ENCODE measurements around the gene SLC23A1.

SLC23A1 gene

GRCh38 chr5:139407517-139407916 is 24.4 kb upstream of the SLC23A1 start:
- DNase-seq (ENCODE audit: low read depth in 2 of 2), result no peak

DNA sequence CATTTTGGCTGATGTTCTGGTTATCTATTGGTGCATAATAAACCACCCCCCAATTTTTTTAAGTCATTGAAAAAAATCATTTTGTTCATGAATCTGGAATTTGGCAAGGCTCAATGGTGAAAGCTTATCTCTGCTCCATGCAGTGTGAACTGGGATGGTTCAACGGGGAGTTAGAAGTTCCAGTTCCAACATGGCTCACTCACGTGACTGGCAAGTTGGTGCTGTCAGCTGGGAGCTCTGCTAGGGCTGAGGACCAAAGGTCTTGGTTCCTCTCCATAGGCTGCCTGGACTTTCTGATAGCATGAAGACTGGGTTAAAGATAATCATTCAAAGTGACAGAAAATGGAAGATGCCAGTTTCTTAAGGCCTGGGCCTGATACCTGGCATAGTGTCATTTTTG is 23.9 kb upstream of the SLC23A1 start:
- DNase-seq (ENCODE audit: low read depth in 2 of 2), result no peak

DNA sequence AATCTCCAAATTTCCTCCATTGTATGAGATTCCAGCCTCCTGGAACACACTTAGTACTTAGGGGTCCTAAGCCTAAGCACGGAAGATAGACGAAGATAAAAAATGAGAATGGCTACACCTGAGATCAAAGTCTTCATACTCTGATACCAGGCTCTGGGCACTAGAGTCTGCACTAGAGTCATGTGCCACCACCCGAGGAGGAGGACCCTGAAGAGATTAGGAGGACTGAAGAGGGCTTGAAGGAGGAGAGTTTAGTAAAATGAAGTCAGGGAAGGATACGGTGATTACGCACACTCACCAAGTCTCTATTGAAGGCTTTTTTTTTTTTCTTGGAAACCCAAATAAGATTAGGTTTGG is 21.4 kb upstream of the SLC23A1 start:
- DNase-seq (ENCODE audit: low read depth in 2 of 2), result no peak

DNA sequence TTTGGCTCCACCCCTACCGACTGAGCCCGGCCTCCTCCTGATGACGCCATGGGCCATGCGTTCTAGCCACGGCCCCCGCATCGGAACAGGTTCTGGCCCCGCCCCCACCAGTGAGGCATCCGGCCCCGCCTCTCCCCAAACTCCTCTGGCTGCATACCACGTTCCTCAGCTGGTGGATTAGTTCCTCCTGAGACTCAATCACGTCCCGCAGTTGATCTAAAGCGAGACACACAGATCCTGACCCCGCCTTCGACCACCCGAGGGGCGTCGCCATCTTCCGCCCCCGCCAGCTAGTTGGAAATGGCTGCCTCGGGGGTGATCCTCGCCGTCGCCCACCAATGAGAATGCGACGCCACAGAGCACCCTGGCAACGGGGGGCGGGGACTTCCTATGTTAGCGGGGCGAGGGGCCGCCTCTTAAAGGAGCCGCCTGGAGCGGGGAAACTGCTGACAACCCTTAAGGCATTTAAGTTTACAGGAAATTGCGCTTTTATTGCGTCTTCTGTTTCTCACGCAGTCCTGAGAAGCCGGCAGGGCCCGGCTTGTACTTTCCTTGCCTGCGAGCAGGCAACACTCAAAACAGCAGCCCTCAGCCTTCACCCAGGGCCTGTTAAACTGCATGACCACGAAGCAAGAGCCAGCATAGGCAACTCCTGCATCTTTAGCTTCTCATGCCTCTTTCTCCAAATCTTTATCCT is 20.8 kb upstream of the SLC23A1 start, which contains the start of gene SPATA24:
Gene SPATA24, minus strand, starts transcription at position 303 of the 697 bp plus-strand sequence. Its CDS starts 29 bp downstream, at position 274.
- peak; percentile 95 to 97 for DNase-seq (ENCODE audit: low read depth in 2 of 2)

GRCh38 chr5:139403418-139403786 is 20.3 kb upstream of the SLC23A1 start:
- no peak for DNase-seq (ENCODE audit: low read depth in 2 of 2)

GRCh38 chr5:139402561-139403158 is 19.6 kb upstream of the SLC23A1 start:
- DNase-seq (ENCODE audit: low read depth in 2 of 2), result no peak

DNA sequence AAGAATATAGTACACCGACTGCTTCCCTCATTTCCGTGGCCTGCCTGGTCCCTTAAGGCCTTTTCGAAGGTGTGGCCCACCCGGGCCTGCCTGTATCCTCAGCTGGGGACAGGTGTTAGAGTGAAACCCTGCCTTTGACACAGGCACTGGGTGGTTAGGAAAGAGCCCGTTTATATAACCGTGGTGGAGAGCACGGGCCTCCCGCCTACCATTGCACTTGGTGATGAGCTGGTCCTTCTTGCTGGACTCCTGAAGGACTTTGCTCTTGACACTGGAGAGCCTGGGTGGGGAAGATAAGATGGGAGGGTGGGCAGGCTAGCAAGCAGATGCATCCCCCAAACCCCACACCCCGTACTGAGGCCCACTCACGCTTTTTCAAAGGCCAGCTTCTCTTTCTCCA is 18.4 kb upstream of the SLC23A1 start:
- DNase-seq (ENCODE audit: low read depth in 2 of 2), result no peak

GRCh38 chr5:139399501-139400121 is 16.5 kb upstream of the SLC23A1 start:
- DNase-seq (ENCODE audit: low read depth in 2 of 2), result no peak

DNA sequence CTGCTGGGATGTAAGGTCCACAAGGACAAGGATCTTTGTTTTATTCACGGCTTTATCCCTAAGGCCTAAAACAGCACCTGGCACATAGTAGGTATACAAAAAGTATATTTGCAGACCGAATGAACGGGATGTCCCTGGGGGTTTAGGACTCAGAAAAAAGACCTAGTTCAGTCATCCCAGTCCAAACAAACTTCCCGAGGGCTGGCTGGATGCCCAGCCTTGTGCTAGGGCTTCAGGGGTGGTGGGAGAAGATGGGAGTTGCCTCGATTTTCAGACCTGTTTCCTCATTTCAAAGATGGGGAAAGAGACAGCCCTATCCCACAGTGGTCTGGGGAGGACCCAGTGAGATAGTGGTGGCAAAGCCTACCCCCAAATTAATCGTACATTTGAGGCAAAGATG is 14.8 kb upstream of the SLC23A1 start:
- no peak for DNase-seq (ENCODE audit: low read depth in 2 of 2)

DNA sequence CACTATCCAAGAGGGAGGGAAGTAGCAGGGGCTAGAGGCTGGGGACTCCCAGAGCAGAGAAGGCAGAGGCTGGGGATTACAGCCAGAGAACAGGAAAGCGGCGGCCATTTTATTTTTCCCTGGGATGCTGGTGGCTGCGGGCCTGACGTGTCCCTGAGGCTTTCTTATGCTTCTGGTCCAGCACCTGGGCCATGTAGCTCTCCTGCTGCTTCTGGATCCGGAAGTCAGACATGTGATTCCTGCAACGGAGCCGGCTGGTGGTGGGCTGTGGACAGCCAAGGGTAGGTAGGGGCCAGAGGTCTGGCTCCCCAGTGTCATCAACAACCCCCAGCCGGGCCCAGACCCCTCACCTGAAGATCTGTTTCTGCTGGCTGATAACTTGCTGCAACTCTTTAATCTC is 13.6 kb upstream of the SLC23A1 start:
- no peak for DNase-seq (ENCODE audit: low read depth in 2 of 2)

- DNase-seq (ENCODE audit: low read depth in 2 of 2), result no peak
Measured at GRCh38 chr5:139395844-139396640, 12.9 kb upstream of the SLC23A1 start.

- DNase-seq (ENCODE audit: low read depth in 2 of 2), result no peak
Measured at GRCh38 chr5:139394654-139395566, 11.8 kb upstream of the SLC23A1 start, which contains the start of gene PROB1. PROB1 (minus strand) TSS chr5:139395104; CDS start chr5:139395081, 23 bp downstream.

DNA sequence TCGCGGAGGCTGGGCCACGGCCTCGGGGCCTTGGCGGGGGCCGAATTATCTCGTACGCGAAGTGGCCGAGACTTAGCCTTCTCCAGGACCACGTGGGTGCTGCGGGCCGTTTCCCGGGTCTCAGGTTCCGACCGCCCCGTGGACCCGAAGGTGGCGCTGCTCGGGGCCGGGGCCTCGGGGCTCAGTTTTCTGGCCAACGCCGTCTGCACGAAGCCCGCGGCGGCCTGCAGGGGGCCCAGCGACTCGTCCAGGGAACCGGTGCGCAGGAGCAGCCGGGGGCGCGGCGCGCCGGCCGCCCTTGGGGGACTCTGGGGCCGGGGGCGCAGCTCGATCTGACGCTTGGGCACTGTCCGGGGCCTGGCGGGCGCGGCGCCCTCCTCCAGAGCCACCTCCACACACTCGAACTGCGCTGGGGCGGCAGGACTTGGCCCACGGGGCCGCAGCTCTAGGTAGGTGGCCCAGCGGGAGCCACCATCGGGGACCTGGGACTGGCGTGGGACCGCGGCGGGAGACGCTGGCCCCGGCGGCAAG is 11.1 kb upstream of the SLC23A1 start:
- DNase-seq (ENCODE audit: low read depth in 2 of 2), result no peak

- DNase-seq (ENCODE audit: low read depth in 2 of 2), result no peak
Measured at GRCh38 chr5:139393497-139394122, 10.5 kb upstream of the SLC23A1 start.

GRCh38 chr5:139392678-139393496 is 9.8 kb upstream of the SLC23A1 start:
- DNase-seq (ENCODE audit: low read depth in 2 of 2), result peak; percentile 53 to 81

DNA sequence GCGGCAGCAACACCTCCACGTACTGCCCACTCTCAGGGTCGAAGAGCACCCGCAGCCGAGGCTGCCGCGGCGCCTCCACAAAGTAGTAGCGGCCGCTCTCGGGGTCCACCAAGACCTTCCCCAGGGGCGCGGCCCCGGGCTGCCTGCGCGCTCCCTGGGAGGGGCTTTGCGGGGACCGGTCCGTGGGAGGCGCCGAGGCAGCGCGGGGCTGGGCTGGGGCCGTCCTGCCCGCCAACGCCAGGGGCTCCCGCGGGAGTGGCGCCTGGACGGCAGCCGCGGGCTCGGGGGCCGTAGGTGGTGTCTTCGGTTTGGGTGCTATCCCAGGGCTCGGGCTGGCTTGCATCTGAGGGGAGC is 9.2 kb upstream of the SLC23A1 start:
- DNase-seq (ENCODE audit: low read depth in 2 of 2), result no peak

DNA sequence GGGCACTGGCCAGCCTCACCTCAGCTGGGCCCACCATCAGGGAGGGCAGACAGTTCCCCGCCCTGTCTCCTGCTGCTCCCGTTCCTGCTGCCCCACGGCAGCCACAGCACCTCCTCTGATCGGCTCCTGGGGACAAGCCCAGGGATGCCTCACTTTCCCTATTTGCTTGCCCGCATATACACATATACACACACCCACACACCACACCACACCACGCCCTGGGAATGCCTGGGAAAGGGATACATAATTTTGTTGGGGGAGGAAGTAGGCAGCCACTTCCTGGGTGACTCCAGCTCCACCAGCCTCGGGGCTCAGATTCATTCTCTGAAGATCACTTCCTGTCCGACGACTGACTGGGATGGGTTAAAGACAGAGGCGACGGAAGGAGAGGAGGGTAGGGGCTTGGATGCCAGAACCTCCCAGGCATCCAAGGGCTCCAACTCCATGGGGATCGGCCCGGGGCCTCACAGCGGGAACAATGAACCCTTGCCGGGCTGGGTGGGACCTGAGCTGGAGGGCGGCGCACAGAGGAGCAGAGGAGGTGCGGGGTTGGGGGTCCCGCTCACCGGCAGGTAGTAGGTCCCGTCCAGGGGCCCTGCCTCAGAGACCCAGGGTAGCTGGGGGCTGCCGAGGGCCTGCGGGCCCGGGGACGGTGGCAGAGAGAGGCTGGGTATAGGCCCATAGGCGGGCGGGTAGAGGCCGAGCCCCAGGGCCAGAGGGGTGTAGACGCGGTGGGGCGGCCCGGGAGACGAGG is 8.7 kb upstream of the SLC23A1 start:
- no peak for DNase-seq (ENCODE audit: low read depth in 2 of 2)

- no peak for DNase-seq (ENCODE audit: low read depth in 2 of 2)
Measured at GRCh38 chr5:139390639-139391569, 7.8 kb upstream of the SLC23A1 start.

All from activated CD4-positive, alpha-beta T cell treated with anti-CD3 and anti-CD28 coated beads for 24 hours (primary cell).